Loucy (cell line): ENCODE measurements around the gene NCKAP5.

ENCODE experiments used
- CTCF ChIP-seq: fragments of 200-600 bp; sonication (generic); conservative IDR thresholded peaks from 2 replicates; pipeline ENCODE4 v1.5.1; 2014; ENCODE audit warnings: mild to moderate bottlenecking, antibody characterized with exemption, low read length
- EZH2phosphoT487 ChIP-seq: fragments of 200-600 bp; IDR thresholded peaks from 2 replicates; pipeline ENCODE4 v1.6.1; 2018; ENCODE audit warnings: antibody characterized with exemption, mild to moderate bottlenecking, moderate library complexity, borderline replicate concordance

- TF ChIP-seq CTCF (no peak), EZH2phosphoT487 (no peak)
Observed at GRCh38 chr2:133194777-133195335, 373.4 kb downstream of the NCKAP5 start.
